ENCODE data around the gene PGPEP1.
A peak's percentile ranks its signal among the peaks of the same experiment; 100 is the strongest.

The PGPEP1 gene

GRCh38 chr19:18418483-18419194 lies 78.2 kb downstream of the PGPEP1 start:
- Histone ChIP-seq H3K4me1 (ENCODE audit: control insufficient read depth in 1 of 2, insufficient read depth in 1 of 2, low read depth in 1 of 2, low read length in 1 of 2) (peaks cover 53 to 54% of the 10 kb centered on the region in 2 experiments), H3K36me3 (no peaks in the 10 kb centered on the region), H3K27ac (peak overlapping the region; percentile 72), H3K27me3 (peaks cover 87% of the 10 kb centered on the region), H3K4me3 (ENCODE audit: low read depth in 1 of 2, low read length in 1 of 2) (peak overlapping the region; percentile 59 to 77), H3K9me3 (no peaks in the 10 kb centered on the region)
- no peak for TF ChIP-seq CTCF (IDR thresholded peaks at IDR 0.05)

- TF ChIP-seq CTCF (IDR thresholded peaks at IDR 0.05): peak; percentile 72
- Histone ChIP-seq H3K27me3 (peaks cover 80% of the 10 kb centered on the region), H3K4me1 (ENCODE audit: control insufficient read depth in 1 of 2, insufficient read depth in 1 of 2, low read depth in 1 of 2, low read length in 1 of 2) (peaks cover 53 to 54% of the 10 kb centered on the region in 2 experiments), H3K36me3 (no peaks in the 10 kb centered on the region), H3K9me3 (no peaks in the 10 kb centered on the region), H3K4me3 (ENCODE audit: low read depth in 1 of 2, low read length in 1 of 2) (peak within 1 kb of the TSS; percentile 59 to 77), H3K27ac (peak within 1 kb of the TSS; percentile 72)
Observed at GRCh38 chr19:18419195-18419698, 78.8 kb downstream of the PGPEP1 start, which contains the start of gene SSBP4. Gene SSBP4 (plus strand): TSS chr19:18419398. CDS start chr19:18419649, 251 bp downstream.
